ENCODE results near the gene ACAP3.

The ACAP3 gene

DNA sequence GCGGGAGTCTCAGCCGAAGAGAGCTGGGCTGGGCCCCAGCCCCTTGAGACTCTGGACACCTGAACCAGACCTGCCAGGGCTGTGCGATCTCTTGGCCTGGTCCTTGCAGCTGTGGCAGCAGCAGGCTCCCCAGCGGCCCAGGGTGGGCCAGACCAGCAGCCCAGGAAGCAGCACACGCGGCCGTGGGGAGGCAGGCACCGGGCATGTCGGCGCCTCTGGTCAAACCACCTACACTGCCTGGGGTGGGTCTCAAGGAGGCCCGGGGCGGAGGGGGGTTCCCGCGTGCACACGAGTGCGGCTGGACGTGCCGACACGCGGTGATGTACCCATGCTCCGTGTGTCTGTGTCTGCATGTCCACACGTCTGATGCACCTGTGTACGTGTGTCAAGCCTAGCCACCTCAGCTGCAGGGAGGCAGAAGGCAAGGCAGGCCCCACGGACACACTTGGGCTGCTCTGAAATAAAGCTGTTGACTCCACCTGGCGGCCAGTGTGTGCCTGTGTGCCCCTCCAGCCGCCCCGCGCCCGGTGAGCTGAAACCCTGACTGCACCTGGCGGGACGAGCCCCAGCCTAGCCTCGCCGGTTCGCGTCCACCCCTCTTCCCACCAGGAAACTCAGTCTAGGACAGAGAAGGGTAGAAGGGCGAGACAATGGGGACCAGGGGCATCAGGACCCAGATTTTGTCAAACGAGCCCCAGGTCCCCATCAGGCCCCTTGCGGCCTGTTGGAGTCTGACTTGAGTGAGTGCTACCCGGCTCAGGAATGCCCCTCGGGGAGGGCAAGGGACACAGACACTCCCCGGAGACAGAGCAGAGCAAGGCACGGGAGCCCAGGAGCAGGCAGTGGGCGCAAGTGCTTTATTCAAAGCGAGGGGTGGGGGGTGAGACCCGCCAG, 15.9 kb downstream of the ACAP3 start:
- peak; percentile 87 for DNase-seq (ENCODE audit: low spot score)

DNA sequence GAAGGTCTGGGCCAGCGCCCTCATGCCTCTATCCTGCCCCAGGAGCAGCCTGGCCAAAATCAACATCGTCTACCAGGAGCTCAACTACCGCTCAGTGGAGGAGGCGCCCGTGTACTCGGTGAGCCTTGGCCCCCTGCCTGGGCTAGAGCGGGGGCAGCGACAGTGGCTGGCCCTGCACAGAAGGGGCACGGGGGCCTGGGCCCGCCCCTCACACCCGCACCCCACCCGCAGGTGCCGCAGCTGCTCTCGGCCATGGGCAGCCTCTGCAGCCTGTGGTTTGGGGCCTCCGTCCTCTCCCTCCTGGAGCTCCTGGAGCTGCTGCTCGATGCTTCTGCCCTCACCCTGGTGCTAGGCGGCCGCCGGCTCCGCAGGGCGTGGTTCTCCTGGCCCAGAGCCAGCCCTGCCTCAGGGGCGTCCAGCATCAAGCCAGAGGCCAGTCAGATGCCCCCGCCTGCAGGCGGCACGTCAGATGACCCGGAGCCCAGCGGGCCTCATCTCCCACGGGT, 16.7 kb downstream of the ACAP3 start:
- in situ Hi-C loops (cut with MboI; ENCODE audit: low sequenced_read_pairs, unreplicated experiment): no loop called here
- TF ChIP-seq, protein P1, sequence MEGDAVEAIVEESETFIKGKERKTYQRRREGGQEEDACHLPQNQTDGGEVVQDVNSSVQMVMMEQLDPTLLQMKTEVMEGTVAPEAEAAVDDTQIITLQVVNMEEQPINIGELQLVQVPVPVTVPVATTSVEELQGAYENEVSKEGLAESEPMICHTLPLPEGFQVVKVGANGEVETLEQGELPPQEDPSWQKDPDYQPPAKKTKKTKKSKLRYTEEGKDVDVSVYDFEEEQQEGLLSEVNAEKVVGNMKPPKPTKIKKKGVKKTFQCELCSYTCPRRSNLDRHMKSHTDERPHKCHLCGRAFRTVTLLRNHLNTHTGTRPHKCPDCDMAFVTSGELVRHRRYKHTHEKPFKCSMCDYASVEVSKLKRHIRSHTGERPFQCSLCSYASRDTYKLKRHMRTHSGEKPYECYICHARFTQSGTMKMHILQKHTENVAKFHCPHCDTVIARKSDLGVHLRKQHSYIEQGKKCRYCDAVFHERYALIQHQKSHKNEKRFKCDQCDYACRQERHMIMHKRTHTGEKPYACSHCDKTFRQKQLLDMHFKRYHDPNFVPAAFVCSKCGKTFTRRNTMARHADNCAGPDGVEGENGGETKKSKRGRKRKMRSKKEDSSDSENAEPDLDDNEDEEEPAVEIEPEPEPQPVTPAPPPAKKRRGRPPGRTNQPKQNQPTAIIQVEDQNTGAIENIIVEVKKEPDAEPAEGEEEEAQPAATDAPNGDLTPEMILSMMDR (IDR thresholded peaks at IDR 0.05; ENCODE audit: borderline replicate concordance, control extremely low read depth, extremely low read depth, insufficient read depth, missing control alignments): no peak
- DNase-seq (ENCODE audit: low spot score): no peak

More for the DNA sequence above, 15.9 kb downstream of the ACAP3 start:
- in situ Hi-C loops (cut with MboI; ENCODE audit: low sequenced_read_pairs, unreplicated experiment): no loop called here
- TF ChIP-seq, protein P1 (IDR thresholded peaks at IDR 0.05; ENCODE audit: borderline replicate concordance, control extremely low read depth, extremely low read depth, insufficient read depth, missing control alignments): peak; percentile 76

DNA sequence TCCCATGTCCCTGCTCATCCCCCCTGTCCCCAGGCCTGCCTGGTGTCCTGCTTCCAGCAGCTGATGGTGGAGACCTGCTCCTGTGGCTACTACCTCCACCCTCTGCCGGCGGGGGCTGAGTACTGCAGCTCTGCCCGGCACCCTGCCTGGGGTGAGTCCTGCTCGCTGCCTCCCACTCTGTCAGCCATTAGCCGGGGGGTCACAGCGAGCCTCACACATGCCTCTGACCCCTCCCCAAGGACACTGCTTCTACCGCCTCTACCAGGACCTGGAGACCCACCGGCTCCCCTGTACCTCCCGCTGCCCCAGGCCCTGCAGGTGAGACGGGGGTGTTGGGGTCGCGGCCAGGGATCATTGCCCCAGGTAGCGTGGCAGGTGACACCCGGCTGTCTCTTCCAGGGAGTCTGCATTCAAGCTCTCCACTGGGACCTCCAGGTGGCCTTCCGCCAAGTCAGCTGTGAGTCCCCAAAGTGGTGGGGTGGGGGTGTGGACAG, 17.4 kb downstream of the ACAP3 start:
- TF ChIP-seq, protein P1 (IDR thresholded peaks at IDR 0.05; ENCODE audit: borderline replicate concordance, control extremely low read depth, extremely low read depth, insufficient read depth, missing control alignments): peak; percentile 60
- in situ Hi-C loops (cut with MboI; ENCODE audit: low sequenced_read_pairs, unreplicated experiment): no loop called here
- peak; percentile 80 for DNase-seq (ENCODE audit: low spot score)

DNA sequence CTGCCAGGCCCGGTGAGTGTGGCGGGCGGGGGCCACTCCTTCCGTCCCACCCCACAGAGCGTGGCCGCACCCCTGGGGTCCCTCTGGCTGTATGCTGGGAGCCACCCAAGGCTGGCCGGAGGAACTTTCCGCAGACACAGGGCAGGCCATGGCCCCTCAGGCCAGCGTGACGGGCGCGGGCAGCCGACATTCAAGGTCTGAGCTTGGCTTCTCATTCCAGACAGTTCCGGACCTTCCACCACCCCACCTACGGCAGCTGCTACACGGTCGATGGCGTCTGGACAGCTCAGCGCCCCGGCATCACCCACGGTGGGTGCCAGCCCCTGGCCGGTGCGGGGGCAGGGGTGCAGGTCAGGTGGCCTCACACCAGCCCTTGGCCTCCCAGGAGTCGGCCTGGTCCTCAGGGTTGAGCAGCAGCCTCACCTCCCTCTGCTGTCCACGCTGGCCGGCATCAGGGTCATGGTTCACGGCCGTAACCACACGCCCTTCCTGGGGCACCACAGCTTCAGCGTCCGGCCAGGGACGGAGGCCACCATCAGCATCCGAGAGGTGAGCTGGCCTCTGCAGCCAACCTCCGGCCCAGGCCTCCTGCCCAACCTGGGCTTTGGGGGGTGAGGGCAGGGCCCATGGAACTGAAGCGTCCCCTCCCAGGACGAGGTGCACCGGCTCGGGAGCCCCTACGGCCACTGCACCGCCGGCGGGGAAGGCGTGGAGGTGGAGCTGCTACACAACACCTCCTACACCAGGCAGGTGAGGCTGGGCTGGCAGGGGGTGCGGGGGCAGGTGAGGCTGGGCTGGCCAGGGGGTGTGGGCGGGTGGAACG, 20.2 kb downstream of the ACAP3 start:
- no peak for DNase-seq (ENCODE audit: low spot score)
- in situ Hi-C loops (cut with MboI; ENCODE audit: low sequenced_read_pairs, unreplicated experiment): no loop called here
- TF ChIP-seq, protein P1 (IDR thresholded peaks at IDR 0.05; ENCODE audit: borderline replicate concordance, control extremely low read depth, extremely low read depth, insufficient read depth, missing control alignments): no peak

DNA sequence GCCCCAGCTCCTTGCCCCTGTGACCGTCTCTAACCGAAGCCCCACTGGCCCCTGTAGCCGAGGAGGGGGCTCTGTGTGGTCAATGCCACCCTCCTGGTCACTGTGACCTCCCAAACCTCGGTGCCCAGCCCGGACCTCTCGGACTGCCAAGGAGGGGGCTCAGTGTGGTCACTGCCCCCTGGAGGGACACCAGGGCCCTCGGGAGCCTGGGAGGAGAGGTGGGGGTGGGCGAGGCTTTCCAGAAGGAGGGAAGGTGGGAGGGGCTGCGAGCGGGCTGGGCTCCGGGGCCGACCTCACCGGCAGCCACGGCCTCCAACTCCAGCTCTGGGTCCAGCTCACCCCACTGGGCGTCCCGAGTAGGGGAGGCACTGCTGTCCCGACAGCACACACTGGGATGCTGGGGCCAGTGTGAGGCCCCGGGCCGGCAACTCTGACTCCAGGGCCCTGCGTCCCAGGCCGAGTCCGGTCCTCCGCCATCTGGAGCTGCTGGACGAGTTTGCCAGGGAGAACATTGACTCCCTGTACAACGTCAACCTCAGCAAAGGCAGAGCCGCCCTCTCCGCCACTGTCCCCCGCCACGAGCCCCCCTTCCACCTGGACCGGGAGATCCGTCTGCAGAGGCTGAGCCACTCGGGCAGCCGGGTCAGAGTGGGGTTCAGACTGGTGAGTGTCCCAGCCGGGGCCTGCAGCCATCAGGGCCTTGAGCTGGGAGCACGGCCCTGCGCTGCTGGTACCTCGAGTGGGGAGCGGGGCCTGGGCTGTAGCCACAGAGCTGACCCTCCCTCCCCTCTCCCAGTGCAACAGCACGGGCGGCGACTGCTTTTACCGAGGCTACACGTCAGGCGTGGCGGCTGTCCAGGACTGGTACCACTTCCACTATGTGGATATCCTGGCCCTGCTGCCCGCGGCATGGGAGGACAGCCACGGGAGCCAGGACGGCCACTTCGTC, 21.1 kb downstream of the ACAP3 start:
- in situ Hi-C loops (cut with MboI; ENCODE audit: low sequenced_read_pairs, unreplicated experiment): no loop called here
- DNase-seq (ENCODE audit: low spot score): no peak
- TF ChIP-seq, protein P1 (IDR thresholded peaks at IDR 0.05; ENCODE audit: borderline replicate concordance, control extremely low read depth, extremely low read depth, insufficient read depth, missing control alignments): no peak

All from GM13976 (cell line).